UCSD-AML1 (cell line): Measurements from ENCODE around the gene TMEM222.

Source experiments
- DNase-seq: peaks from one replicate; lab custom pipeline; 2025; ENCODE audit not compliant: unreplicated experiment; lab: John Stamatoyannopoulos, UW

TMEM222 gene

GRCh38 chr1:27358038-27358927 is 36.3 kb downstream of the TMEM222 start:
- no peak for DNase-seq

GRCh38 chr1:27358928-27359313 is 37.0 kb downstream of the TMEM222 start:
- DNase-seq, result no peak

- DNase-seq, result no peak
Measured at GRCh38 chr1:27359822-27360158, 37.8 kb downstream of the TMEM222 start.

GRCh38 chr1:27360159-27361043 is 38.4 kb downstream of the TMEM222 start:
- no peak for DNase-seq

GRCh38 chr1:27361044-27361402 is 39.1 kb downstream of the TMEM222 start:
- no peak for DNase-seq

- DNase-seq, result no peak
Measured at GRCh38 chr1:27361553-27361952, 39.6 kb downstream of the TMEM222 start.

GRCh38 chr1:27363766-27364695 is 42.1 kb downstream of the TMEM222 start:
- no peak for DNase-seq

GRCh38 chr1:27364696-27365371 is 42.9 kb downstream of the TMEM222 start:
- no peak for DNase-seq

- DNase-seq, result peak; percentile 91
Measured at GRCh38 chr1:27365372-27366112, 43.6 kb downstream of the TMEM222 start.

GRCh38 chr1:27366113-27366410 is 44.1 kb downstream of the TMEM222 start:
- peak; percentile 83 for DNase-seq

- peak; percentile 73 for DNase-seq
Measured at GRCh38 chr1:27366411-27367159, 44.6 kb downstream of the TMEM222 start, which contains the start of gene MAP3K6. Gene MAP3K6, minus strand, starts transcription at chr1:27366961. Its CDS starts 364 bp downstream, at chr1:27366597.

- no peak for DNase-seq
Measured at GRCh38 chr1:27367160-27367650, 45.2 kb downstream of the TMEM222 start.

- peak; percentile 75 for DNase-seq
Measured at GRCh38 chr1:27368869-27369582, 47.1 kb downstream of the TMEM222 start.

GRCh38 chr1:27372022-27372807 is 50.3 kb downstream of the TMEM222 start:
- DNase-seq, result no peak

- DNase-seq, result no peak
Measured at GRCh38 chr1:27372808-27373690, 51.1 kb downstream of the TMEM222 start.

- no peak for DNase-seq
Measured at GRCh38 chr1:27374362-27375086, 52.6 kb downstream of the TMEM222 start, which contains the start of gene FCN3. Gene FCN3, minus strand, starts transcription at chr1:27374824. Its CDS starts 6 bp downstream, at chr1:27374818.
